Skeletal muscle tissue (tissue), 4 donors: ENCODE data around the gene UBQLNL. TPM values are rescaled to one million over a fixed set of nuclear protein-coding genes. Genes with fewer than 3 reads are reported as not detected.

ENCODE experiments used
- H3K27ac ChIP-seq: one replicate; pipeline ENCODE4 v1.7.0; 2013; ENCODE audit warnings: mild to moderate bottlenecking, low read depth, low read length, inconsistent platforms
- H3K27me3 ChIP-seq, 3 donors: one replicate each; pipeline ENCODE4 v1.7.0; 2013; ENCODE audit warnings: low read length in 3 of 3; ENCODE audit not compliant: control insufficient read depth in 3 of 3, insufficient read depth in 3 of 3
- H3K36me3 ChIP-seq, 3 donors: one replicate each; pipeline ENCODE4 v1.7.0; 2013; ENCODE audit warnings: low read length in 3 of 3; ENCODE audit not compliant: control insufficient read depth in 3 of 3, insufficient read depth in 3 of 3
- H3K4me1 ChIP-seq, 3 donors: one replicate each; pipeline ENCODE4 v1.7.0; 2013; ENCODE audit warnings: low read length in 3 of 3, mild to moderate bottlenecking in 3 of 3; ENCODE audit not compliant: control insufficient read depth in 3 of 3, insufficient read depth in 3 of 3
- H3K4me3 ChIP-seq, 3 donors: one replicate each; pipeline ENCODE4 v1.7.0; 2013; ENCODE audit warnings: low read length in 3 of 3
- H3K9ac ChIP-seq, 3 donors: one replicate each; pipeline ENCODE4 v1.7.0; 2013; ENCODE audit warnings: low read length in 3 of 3, mild to moderate bottlenecking in 3 of 3, moderate library complexity in 2 of 3, low read depth in 1 of 3
- H3K9me3 ChIP-seq, 3 donors: one replicate each; pipeline ENCODE4 v1.7.0; 2013; ENCODE audit warnings: low read length in 3 of 3; ENCODE audit not compliant: control insufficient read depth in 3 of 3
- total RNA-seq: library from RNA; depleted of rRNA; stranded (reverse); fragments of >200 nt; gene quantifications from one replicate; pipeline ENCODE4 v1.2.3, GENCODE V29; 2014
- donor health status: Osteomylitis.

UBQLNL gene
- total RNA-seq, 1 donor from 2014 or later: under 0.01 TPM

- no peak overlapping the region for H3K27ac ChIP-seq
- no peaks in the 10 kb centered on the region for H3K4me1 ChIP-seq
- H3K27me3 ChIP-seq: no peaks in the 10 kb centered on the region
- no peak overlapping the region for H3K9ac ChIP-seq
- H3K4me3 ChIP-seq: no peak overlapping the region
- no peaks in the 10 kb centered on the region for H3K9me3 ChIP-seq
- H3K36me3 ChIP-seq: no peaks in the 10 kb centered on the region
Observed at GRCh38 chr11:5488798-5489399, 27.6 kb downstream of the UBQLNL start.

DNA sequence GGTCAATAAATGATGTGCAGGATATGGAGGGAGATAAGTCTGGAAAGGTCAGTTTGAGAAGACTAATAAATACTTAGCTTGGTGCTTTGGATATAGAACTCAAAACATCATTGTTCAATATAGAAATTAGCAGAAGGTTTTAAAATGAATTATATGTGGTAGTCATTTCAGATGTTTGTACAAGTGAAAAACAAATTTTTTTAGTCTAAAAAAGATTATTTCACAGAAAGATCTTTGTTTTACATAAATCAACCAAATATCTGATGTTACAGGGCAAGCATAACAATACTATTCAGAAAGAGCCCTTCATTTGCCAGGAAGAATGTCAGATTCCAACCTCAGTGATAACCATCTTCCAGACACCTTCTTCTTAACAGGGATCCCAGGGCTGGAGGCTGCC, 28.1 kb downstream of the UBQLNL start, which contains the start of gene OR52D1:
Gene OR52D1, plus strand, starts transcription at position 301 of the 400 bp plus-strand sequence. Its CDS starts 22 bp downstream, at position 323.
- H3K27me3 ChIP-seq: no peaks in the 10 kb centered on the region
- H3K4me1 ChIP-seq: no peaks in the 10 kb centered on the region
- no peaks in the 10 kb centered on the region for H3K9me3 ChIP-seq
- no peak within 1 kb of the TSS for H3K9ac ChIP-seq
- H3K27ac ChIP-seq: no peak within 1 kb of the TSS
- no peaks in the 10 kb centered on the region for H3K36me3 ChIP-seq
- no peak within 1 kb of the TSS for H3K4me3 ChIP-seq

- Histone ChIP-seq H3K4me1 (no peaks in the 10 kb centered on the region), H3K27ac (no peak overlapping the region), H3K9me3 (no peaks in the 10 kb centered on the region), H3K36me3 (no peaks in the 10 kb centered on the region), H3K27me3 (no peaks in the 10 kb centered on the region), H3K9ac (no peak overlapping the region), H3K4me3 (no peak overlapping the region)
Observed at GRCh38 chr11:5486421-5486820, 30.1 kb downstream of the UBQLNL start.

DNA sequence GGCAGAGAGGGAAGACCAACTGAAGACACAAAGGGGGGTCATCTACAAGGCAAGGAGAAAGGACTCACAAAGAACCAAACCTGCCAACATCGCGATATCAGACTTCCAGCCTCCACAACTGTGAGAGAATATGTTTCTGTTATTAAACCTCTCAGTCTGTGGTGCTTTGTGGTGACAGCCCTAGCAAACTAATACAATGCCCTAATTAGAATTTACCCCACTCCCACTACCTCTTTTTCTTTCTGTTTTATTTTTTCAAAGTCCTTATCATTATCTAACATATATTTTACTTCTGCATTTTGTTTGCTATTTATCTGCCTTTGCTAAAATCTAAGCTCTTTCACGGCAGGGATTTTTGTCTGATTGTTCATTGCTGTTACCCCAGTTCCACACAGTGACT, 30.5 kb downstream of the UBQLNL start:
- Histone ChIP-seq H3K27me3 (no peaks in the 10 kb centered on the region), H3K36me3 (no peaks in the 10 kb centered on the region), H3K9ac (no peak overlapping the region), H3K4me1 (no peaks in the 10 kb centered on the region), H3K9me3 (no peaks in the 10 kb centered on the region), H3K27ac (no peak overlapping the region), H3K4me3 (no peak overlapping the region)

DNA sequence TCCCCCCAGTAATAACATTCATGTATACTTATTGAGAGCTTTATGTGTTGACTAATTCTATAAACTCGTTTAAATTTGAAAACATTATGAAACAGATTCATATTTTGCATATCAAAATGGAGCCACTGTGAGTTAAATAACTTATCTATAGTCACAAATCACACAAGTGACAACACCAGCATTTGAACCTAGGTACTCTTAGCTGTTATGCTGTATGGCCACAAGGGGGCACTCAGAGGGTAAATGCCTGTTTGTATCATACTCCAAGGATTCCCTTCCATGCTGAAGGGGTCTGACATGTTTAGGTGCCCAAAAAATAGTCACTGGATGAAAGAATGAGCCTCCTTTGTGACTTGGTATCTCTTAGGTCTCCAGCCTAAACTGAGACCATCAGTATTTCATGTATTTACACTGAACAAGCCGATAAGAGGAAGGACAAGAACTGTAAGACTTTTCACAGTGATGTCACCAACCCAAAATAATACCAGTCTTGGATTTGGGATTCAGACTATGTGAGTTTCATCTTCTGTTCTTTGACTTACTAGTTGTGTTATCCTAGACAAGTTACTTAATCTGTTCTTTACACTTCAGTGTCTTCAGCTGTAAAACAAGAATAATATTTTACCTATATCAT, 40.2 kb downstream of the UBQLNL start:
- no peak overlapping the region for H3K27ac ChIP-seq
- H3K9ac ChIP-seq: no peak overlapping the region
- H3K27me3 ChIP-seq: no peaks in the 10 kb centered on the region
- no peaks in the 10 kb centered on the region for H3K36me3 ChIP-seq
- no peaks in the 10 kb centered on the region for H3K9me3 ChIP-seq
- H3K4me1 ChIP-seq: no peaks in the 10 kb centered on the region
- H3K4me3 ChIP-seq: no peak overlapping the region

- H3K9me3 ChIP-seq: no peaks in the 10 kb centered on the region
- no peak overlapping the region for H3K9ac ChIP-seq
- H3K27ac ChIP-seq: no peak overlapping the region
Observed at GRCh38 chr11:5473921-5474320, 42.6 kb downstream of the UBQLNL start.

DNA sequence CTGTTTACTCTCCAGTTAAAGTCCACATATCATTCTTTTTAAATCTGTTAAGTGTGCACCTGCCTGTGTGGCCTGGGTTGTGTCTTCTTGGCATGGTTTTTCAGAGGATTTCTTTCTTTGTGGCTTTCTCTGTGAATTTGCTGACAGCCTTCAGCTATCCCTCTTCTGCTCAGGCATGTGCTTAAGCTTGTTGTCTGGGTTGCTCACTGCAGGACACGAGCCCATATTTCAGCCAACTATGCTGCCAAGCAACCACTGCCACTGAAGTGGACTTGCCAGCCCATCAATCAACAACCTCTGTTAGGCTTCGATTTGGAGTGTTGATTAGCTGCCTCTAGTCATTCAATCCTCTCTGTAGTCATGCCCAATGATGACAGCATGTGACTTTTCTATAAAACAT, 49.0 kb downstream of the UBQLNL start:
- no peaks in the 10 kb centered on the region for H3K36me3 ChIP-seq
- H3K4me1 ChIP-seq: no peaks in the 10 kb centered on the region
- no peaks in the 10 kb centered on the region for H3K9me3 ChIP-seq
- H3K27me3 ChIP-seq: peaks cover 0 to 3% (median 0%) of the 10 kb centered on the region in 3 donors
- H3K4me3 ChIP-seq: no peak overlapping the region
- H3K9ac ChIP-seq: no peak overlapping the region
- no peak overlapping the region for H3K27ac ChIP-seq

More at GRCh38 chr11:5473921-5474320, 42.6 kb downstream of the UBQLNL start:
- no peaks in the 10 kb centered on the region for H3K4me1 ChIP-seq
- H3K27me3 ChIP-seq: no peaks in the 10 kb centered on the region
- no peaks in the 10 kb centered on the region for H3K36me3 ChIP-seq
- no peak overlapping the region for H3K4me3 ChIP-seq

Other genes starting within 250 kb of the UBQLNL start
- 84.0 TPM for gene HBE1, start 246.8 kb downstream of the UBQLNL start, total RNA-seq
- gene OR51B4, start 214.8 kb downstream of the UBQLNL start, total RNA-seq: 0.52 TPM
- gene OR51B2, start 192.4 kb downstream of the UBQLNL start, total RNA-seq: not detected
- 0.52 TPM for gene OR51B5, start 173.2 kb downstream of the UBQLNL start, total RNA-seq
- not detected for gene OR51B6, start 165.2 kb downstream of the UBQLNL start, total RNA-seq
- not detected for gene OR51M1, start 132.9 kb downstream of the UBQLNL start, total RNA-seq
- gene OR51Q1, start 94.6 kb downstream of the UBQLNL start, total RNA-seq: not detected
- 0.52 TPM for gene OR51I1, start 75.2 kb downstream of the UBQLNL start, total RNA-seq
- not detected for gene OR51I2, start 67.4 kb downstream of the UBQLNL start, total RNA-seq
- not detected for gene OR52D1, start 28.0 kb downstream of the UBQLNL start, total RNA-seq
- 0.52 TPM for gene UBQLN3, start 6.7 kb downstream of the UBQLNL start, total RNA-seq
- 0.52 TPM for gene OR52H1, start 31.8 kb upstream of the UBQLNL start, total RNA-seq
- not detected for gene OR52B6, start 64.2 kb upstream of the UBQLNL start, total RNA-seq
- gene TRIM6, start 79.9 kb upstream of the UBQLNL start, total RNA-seq: 1.6 TPM
- 6.8 TPM for gene TRIM34, start 108.3 kb upstream of the UBQLNL start, total RNA-seq
- gene TRIM5, start 168.4 kb upstream of the UBQLNL start, total RNA-seq: 12.5 TPM
- gene TRIM22, start 173.1 kb upstream of the UBQLNL start, total RNA-seq: 13.0 TPM
- not detected for gene OR56B1, start 219.7 kb upstream of the UBQLNL start, total RNA-seq
- gene OR52N4, start 237.5 kb upstream of the UBQLNL start, total RNA-seq: not detected